IPS-20b (cell line): Measurements from ENCODE around the gene WDR37.

Experiments used
- H3K27ac ChIP-seq: one replicate; pipeline ENCODE4 v1.5.1; 2013; ENCODE audit warnings: low read length
- H3K27me3 ChIP-seq: 2 replicates; pipeline ENCODE4 v1.6.1; 2013; ENCODE audit warnings: mild to moderate bottlenecking, low read length, inconsistent platforms; ENCODE audit not compliant: insufficient read depth
- H3K36me3 ChIP-seq: 2 replicates; pipeline ENCODE4 v1.6.1; 2013; ENCODE audit warnings: low read depth, mild to moderate bottlenecking, inconsistent platforms, low read length, moderate library complexity; ENCODE audit not compliant: insufficient read depth
- H3K4me1 ChIP-seq: 2 replicates; pipeline ENCODE4 v1.6.1; 2013; ENCODE audit warnings: mild to moderate bottlenecking, control low read depth, inconsistent platforms, low read length, moderate library complexity; ENCODE audit not compliant: insufficient read depth
- H3K4me3 ChIP-seq: 2 replicates; pipeline ENCODE4 v1.5.1; 2013; ENCODE audit warnings: mild to moderate bottlenecking, low read length, inconsistent platforms
- H3K9ac ChIP-seq: 2 replicates; pipeline ENCODE4 v1.6.1; 2013; ENCODE audit warnings: low read depth, mild to moderate bottlenecking, inconsistent platforms, low read length, moderate library complexity
- H3K9me3 ChIP-seq: 2 replicates; pipeline ENCODE4 v1.6.1; 2013; ENCODE audit warnings: mild to moderate bottlenecking, low read depth, low read length, inconsistent platforms; ENCODE audit not compliant: insufficient read depth

The WDR37 gene

GRCh38 chr10:1097436-1097835, 41.3 kb downstream of the WDR37 start:
- no peak overlapping the region for H3K27ac ChIP-seq
- peaks cover 44% of the 10 kb centered on the region for H3K36me3 ChIP-seq
- no peaks in the 10 kb centered on the region for H3K27me3 ChIP-seq
- no peaks in the 10 kb centered on the region for H3K9me3 ChIP-seq
- no peak overlapping the region for H3K9ac ChIP-seq
- no peak overlapping the region for H3K4me3 ChIP-seq
- no peaks in the 10 kb centered on the region for H3K4me1 ChIP-seq

DNA sequence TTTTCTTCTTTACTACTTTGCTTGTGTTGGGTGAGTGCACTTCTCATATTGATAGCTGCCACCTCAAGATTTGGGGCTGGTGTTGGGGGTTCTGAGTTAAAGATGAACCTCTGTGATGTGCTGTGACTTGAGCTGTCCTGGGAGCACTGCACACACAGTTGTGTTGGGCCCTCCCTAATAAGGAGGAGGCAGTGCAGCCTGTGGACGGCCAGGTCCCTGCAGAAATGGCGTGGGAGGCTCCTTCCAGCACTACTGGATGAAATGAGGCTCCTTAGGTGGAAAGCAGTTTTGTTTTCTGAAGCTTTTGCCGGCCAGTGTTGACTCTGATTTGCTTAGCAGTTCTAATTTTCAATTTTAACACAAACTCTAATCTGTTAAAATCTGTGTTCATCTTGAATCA, 44.0 kb downstream of the WDR37 start:
- no peaks in the 10 kb centered on the region for H3K4me1 ChIP-seq
- no peaks in the 10 kb centered on the region for H3K27me3 ChIP-seq
- H3K9me3 ChIP-seq, result no peaks in the 10 kb centered on the region
- H3K9ac ChIP-seq, result no peak overlapping the region
- peaks cover 52% of the 10 kb centered on the region for H3K36me3 ChIP-seq
- H3K27ac ChIP-seq, result no peak overlapping the region
- no peak overlapping the region for H3K4me3 ChIP-seq

DNA sequence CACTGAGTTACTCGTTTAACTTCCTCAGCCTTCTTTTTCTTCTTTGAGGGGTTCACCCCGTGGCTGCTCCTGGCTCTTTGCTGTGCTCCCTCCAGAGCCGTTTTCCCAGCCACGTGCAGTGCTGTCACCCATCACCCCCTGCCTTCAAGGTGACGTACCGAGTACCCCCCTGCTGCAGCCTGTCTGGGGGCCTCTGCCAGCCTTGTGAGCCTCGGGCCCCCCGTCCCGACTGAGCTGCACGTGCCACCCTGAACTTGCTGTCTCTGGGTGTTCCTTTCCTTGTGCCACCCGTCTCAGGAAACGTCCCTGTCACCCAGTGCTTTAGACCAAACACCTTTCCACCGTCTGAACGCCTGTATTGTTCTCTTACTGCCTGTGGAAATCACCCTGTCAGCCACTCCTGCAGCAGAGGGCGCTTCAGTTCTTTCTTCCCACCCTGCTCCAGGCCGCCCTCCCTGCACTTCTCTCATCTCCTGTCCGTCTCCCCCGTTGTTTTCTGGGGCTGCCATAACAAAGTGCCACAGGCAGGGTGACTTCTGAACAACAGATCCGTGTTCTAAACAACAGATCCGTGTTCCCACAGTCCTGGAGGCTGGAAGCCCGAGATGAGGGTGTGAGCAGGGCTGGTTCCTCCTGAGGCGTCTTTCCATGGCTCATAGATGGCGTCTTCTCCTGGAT, 44.6 kb downstream of the WDR37 start:
- H3K36me3 ChIP-seq, result peaks cover 52% of the 10 kb centered on the region

DNA sequence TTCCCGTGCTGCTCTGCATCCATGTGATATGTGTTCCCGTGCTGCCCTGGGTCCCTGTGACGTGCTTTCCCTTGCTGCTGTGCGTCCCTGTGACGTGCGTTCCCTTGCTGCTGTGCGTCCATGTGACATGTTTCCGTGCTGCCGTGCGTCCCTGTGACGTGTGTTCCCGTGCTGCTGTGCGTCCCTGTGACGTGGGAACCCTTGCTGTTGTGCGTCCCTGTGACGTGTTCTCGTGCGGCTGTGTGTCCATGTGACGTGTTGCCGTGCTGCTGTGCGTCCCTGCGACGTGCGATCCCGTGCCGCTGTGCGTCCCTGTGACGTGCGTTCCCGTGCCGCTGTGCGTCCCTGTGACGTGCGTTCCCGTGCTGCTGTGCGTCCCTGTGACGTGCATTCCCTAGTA, 45.8 kb downstream of the WDR37 start:
- Histone ChIP-seq H3K9ac (no peak overlapping the region), H3K9me3 (no peaks in the 10 kb centered on the region)

More for the DNA sequence above, 44.6 kb downstream of the WDR37 start:
- Histone ChIP-seq H3K27me3 (no peaks in the 10 kb centered on the region), H3K4me3 (no peak overlapping the region), H3K9me3 (no peaks in the 10 kb centered on the region), H3K9ac (no peak overlapping the region), H3K4me1 (no peaks in the 10 kb centered on the region), H3K27ac (no peak overlapping the region)

DNA sequence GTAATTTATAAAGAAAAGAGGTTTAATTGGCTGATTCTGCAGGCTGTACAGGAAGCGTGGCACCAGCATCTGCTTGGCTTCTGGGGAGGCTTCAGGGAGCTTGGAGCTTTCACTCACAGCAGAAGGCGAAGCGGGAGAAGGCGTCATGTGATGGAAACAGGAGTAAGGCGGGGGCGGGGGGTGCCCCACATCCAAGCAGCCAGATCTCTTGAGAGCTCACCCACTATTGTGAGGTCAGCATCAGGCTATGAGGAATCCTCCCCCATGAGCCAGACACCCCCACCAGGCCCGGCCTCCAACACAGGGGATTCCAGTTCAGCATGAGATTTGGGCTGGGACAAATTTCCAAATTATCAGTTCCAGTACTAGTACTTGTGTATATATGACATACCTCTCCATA, 46.2 kb downstream of the WDR37 start:
- Histone ChIP-seq H3K4me1 (no peaks in the 10 kb centered on the region), H3K9ac (no peak overlapping the region; the same call in 1 of the 2 replicates), H3K27me3 (no peaks in the 10 kb centered on the region), H3K27ac (no peak overlapping the region), H3K9me3 (no peaks in the 10 kb centered on the region), H3K36me3 (peaks cover 43% of the 10 kb centered on the region), H3K4me3 (no peak overlapping the region)

More for the DNA sequence above, 45.8 kb downstream of the WDR37 start:
- H3K36me3 ChIP-seq, result peaks cover 47% of the 10 kb centered on the region
- H3K4me3 ChIP-seq, result no peak overlapping the region
- H3K4me1 ChIP-seq, result no peaks in the 10 kb centered on the region
- no peaks in the 10 kb centered on the region for H3K27me3 ChIP-seq
- H3K27ac ChIP-seq, result no peak overlapping the region

GRCh38 chr10:1102831-1103230, 46.6 kb downstream of the WDR37 start:
- H3K9ac ChIP-seq, result no peak overlapping the region; the same call in 1 of the 2 replicates
- H3K27me3 ChIP-seq, result no peaks in the 10 kb centered on the region
- H3K4me1 ChIP-seq, result no peaks in the 10 kb centered on the region
- H3K27ac ChIP-seq, result no peak overlapping the region
- H3K4me3 ChIP-seq, result no peak overlapping the region
- H3K36me3 ChIP-seq, result peaks cover 47% of the 10 kb centered on the region
- H3K9me3 ChIP-seq, result no peaks in the 10 kb centered on the region

DNA sequence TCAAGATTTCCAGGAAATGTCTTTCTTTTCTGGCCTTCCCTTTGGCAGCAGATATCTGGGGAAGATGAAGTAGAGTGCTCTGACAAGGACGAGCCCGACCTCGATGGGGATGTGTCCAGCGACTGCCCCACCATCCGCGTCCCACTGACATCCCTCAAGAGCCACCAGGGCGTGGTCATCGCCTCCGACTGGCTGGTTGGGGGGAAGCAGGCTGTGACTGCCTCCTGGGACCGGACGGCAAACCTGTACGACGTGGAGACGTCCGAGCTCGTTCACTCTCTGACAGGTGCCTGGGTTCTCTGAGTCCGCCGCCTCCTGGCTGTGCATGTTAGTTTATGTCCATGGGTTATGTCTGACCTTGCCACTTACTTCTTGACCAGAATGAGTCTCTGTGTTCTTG, 47.4 kb downstream of the WDR37 start:
- no peaks in the 10 kb centered on the region for H3K4me1 ChIP-seq
- H3K27me3 ChIP-seq, result no peaks in the 10 kb centered on the region
- H3K4me3 ChIP-seq, result no peak overlapping the region
- no peak overlapping the region for H3K9ac ChIP-seq
- H3K9me3 ChIP-seq, result no peaks in the 10 kb centered on the region
- no peak overlapping the region for H3K27ac ChIP-seq
- H3K36me3 ChIP-seq, result peaks cover 51% of the 10 kb centered on the region

DNA sequence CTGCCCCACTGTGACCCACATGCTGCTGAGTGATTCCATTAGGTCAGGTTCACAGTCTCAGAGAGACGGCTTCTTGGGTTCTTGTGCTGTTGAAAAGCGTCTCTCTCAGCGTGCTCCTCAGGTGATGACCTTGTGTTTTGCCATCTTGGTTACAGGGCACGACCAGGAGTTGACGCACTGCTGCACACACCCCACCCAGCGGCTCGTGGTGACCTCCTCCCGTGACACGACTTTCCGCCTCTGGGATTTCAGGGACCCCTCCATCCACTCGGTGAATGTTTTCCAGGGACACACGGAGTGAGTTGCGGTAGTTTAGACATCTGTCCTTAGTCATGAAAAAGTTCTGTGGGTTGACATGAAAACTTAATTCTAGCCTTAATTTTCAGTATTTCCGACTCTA, 48.8 kb downstream of the WDR37 start:
- no peak overlapping the region for H3K27ac ChIP-seq
- no peaks in the 10 kb centered on the region for H3K4me1 ChIP-seq
- no peak overlapping the region for H3K9ac ChIP-seq
- no peak overlapping the region for H3K4me3 ChIP-seq
- H3K36me3 ChIP-seq, result peaks cover 44% of the 10 kb centered on the region
- H3K27me3 ChIP-seq, result no peaks in the 10 kb centered on the region
- H3K9me3 ChIP-seq, result no peaks in the 10 kb centered on the region

GRCh38 chr10:1107004-1107403, 50.8 kb downstream of the WDR37 start:
- peaks cover 44% of the 10 kb centered on the region for H3K36me3 ChIP-seq
- H3K9me3 ChIP-seq, result no peaks in the 10 kb centered on the region
- no peak overlapping the region for H3K4me3 ChIP-seq
- peaks cover 3% of the 10 kb centered on the region; the same call in 1 of the 2 replicates for H3K4me1 ChIP-seq
- H3K27ac ChIP-seq, result no peak overlapping the region
- no peak overlapping the region for H3K9ac ChIP-seq
- H3K27me3 ChIP-seq, result no peaks in the 10 kb centered on the region

DNA sequence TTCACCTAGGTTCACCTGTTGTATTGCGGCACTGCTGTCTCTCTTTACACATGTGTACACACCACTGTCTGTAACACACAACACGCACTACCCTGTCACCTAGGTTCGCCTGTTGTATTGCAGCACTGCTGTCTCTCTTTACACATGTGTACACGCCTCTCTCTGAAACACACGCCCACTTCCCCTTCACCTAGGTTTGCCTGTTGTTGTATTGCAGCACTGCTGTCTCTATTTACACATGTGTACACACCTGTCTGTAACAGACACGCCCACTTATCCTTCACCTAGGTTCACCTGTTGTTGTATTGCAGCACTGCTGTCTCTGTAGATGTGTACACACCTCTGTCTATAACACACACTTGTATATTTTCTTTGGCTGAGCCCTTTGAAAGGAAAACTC, 51.5 kb downstream of the WDR37 start:
- peaks cover 3% of the 10 kb centered on the region for H3K4me1 ChIP-seq
- H3K4me3 ChIP-seq, result no peak overlapping the region
- no peak overlapping the region for H3K9ac ChIP-seq
- H3K36me3 ChIP-seq, result peaks cover 46% of the 10 kb centered on the region
- H3K9me3 ChIP-seq, result no peaks in the 10 kb centered on the region
- H3K27me3 ChIP-seq, result no peaks in the 10 kb centered on the region
- no peak overlapping the region for H3K27ac ChIP-seq

DNA sequence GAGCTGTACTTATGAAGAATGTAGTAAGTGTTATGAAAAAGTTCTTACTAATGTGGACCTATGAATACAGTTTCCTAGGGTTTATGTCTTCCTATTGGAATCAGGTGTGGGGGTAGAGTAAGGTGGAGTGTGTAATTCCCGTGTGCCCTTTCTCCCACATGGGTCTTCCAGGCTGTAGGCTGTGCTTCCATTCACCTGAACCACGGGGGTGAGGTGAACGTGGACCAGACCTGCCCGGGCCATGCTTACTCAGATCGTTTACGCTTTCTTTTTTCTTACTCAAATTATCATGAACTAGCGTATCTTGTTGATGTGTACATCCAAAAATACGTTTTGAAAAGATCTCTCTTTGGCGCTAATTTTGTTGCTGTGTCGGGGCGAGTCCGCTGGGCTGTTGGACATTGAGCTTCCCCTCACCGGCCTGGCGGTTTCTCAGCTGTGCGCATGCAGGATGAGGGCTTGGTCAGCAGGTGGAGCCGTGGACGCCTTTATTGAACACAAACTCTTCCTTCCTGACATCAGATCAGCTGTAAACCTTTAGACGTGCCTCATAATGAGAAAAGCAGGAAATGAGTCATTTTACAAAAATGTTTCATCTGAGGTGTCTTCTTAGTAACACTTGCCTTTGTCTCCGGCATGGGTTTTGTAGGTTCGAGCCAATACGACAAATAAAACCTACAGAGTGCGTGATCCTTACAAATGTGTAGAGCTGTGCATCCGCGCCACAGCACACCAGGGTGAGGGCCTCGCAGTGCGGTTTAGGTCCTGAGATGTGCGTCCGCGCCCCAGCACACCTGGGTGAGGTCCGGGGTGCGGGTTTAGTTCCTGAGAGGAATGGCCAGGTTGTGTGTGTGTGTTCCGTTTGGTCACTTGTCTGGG, 53.8 kb downstream of the WDR37 start:
- H3K9ac ChIP-seq, result no peak overlapping the region
- no peaks in the 10 kb centered on the region for H3K27me3 ChIP-seq
- H3K36me3 ChIP-seq, result peaks cover 35% of the 10 kb centered on the region
- no peak overlapping the region for H3K27ac ChIP-seq
- no peaks in the 10 kb centered on the region for H3K9me3 ChIP-seq
- no peak overlapping the region for H3K4me3 ChIP-seq
- peaks cover 10% of the 10 kb centered on the region for H3K4me1 ChIP-seq

DNA sequence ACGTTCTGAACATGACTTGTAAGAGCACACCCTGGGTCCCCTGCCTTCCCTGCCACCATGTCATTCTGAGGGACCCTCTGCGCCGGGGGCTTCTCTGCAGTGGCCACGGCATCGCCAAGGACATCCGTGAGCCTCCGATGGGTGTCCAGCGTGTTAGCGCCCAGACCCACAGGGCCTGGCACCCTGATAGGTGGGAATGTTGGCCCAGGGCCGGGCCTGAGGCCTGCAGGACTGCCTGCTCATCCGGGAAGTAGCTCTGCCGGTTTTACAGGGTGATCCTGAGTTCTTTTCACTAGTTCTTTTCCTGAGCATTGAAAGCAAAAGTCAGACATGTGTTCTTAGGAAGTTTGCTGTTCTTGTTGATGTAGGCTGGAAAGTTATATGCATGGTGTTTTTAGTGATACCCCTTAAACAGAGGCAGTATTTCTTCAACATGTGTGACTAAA, 54.5 kb downstream of the WDR37 start:
- no peaks in the 10 kb centered on the region for H3K9me3 ChIP-seq
- no peak overlapping the region for H3K27ac ChIP-seq
- H3K4me3 ChIP-seq, result no peak overlapping the region
- peaks cover 10% of the 10 kb centered on the region for H3K4me1 ChIP-seq
- H3K36me3 ChIP-seq, result peaks cover 29% of the 10 kb centered on the region
- no peaks in the 10 kb centered on the region for H3K27me3 ChIP-seq
- H3K9ac ChIP-seq, result no peak overlapping the region
